HG02973 (cell line): ENCODE data around the gene ZNF598.
"Not testable (repeated sequence)": the region's sequence is repeated elsewhere in the genome, so short reads cannot be mapped to it uniquely, and the experiment has no call there.

ENCODE experiments used
- ATAC-seq: cut with Tn5 transposase; IDR thresholded peaks from one replicate; pipeline ENCODE4 v1.9.1; 2021; ENCODE audit warnings: moderate library complexity; ENCODE audit not compliant: unreplicated experiment

Gene ZNF598

GRCh38 chr16:1977875-1978268 lies 31.7 kb downstream of the ZNF598 start:
- no peak for ATAC-seq

- ATAC-seq, result no peak
These were observed 32.4 kb downstream of the ZNF598 start for GRCh38 chr16:1976951-1977874.

- no peak for ATAC-seq
These were observed 33.5 kb downstream of the ZNF598 start for GRCh38 chr16:1976216-1976520.

- ATAC-seq, result no peak
These were observed 34.0 kb downstream of the ZNF598 start for GRCh38 chr16:1975432-1976215.

GRCh38 chr16:1974157-1975070 lies 35.2 kb downstream of the ZNF598 start:
- no peak for ATAC-seq

DNA sequence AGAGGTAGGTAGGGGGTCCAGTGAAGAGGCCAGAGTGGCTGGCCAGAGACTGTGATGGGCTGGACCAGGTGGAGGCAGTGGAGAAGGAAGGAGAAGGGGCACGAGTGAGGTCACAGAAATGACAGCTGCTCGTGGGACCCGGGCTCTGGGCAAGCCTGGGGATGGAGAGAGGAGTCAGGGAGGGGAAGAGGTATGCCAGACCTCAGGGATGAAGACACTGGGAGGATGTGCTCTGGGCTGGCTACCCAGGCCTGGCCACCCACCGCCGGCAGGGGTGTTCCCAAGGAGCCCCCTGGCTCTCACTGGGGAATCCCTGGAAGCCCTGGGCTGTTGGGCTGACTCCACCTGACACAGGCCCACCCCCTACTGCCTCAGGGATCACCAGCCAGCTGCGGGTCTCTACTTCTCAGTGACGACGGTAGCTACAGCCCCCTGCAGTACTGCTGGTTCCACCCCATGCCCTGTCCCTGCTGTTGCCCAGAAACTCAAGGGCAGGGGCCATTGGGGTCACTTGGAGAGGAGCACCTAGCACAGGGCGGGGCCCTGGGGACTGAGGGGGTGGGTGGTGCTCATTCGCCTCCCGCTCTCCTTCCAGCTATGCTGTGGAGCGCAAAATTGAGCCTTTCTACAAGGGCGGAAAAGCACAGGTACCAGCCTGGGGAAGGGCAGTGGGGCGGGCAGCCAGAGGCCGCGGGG lies 36.0 kb downstream of the ZNF598 start:
- ATAC-seq, result no peak

GRCh38 chr16:1972490-1972877 lies 37.1 kb downstream of the ZNF598 start:
- ATAC-seq, result no peak

DNA sequence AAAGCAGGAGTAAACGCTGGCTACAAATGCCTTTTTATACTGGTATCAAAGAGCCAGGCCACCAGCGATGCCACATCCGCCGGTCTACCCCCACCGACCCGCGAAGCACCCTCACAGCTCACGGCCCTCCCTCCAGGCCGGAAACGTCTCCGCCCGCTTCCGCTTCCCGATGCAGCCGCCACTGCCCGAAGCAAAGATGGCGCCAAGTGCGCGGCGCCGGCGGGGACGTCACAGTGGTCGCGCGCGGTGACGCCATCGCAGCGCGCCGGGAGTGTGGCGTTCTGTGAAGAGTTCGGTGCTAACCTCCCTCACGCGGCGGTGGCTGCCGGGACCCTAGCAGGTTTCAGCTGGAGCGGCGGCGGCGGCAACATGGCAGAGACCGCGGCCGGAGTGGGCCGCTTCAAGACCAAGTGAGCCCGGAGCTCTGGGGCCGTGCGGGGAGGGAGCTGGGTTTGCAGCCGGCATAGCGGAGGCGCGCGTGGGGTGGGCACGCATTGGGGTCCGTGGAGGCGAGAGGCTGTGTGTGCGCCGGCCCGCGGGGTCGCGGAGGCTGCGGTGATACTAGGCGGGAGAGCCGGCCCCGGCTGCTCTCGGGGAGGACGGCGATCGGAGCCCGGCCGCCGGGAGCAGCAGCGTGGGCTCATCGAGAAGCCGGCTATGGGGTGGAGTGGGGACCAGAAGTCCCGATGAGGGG lies 37.7 kb downstream of the ZNF598 start, which contains the start of gene TBL3:
Gene TBL3, plus strand, starts transcription at position 258 of the 694 bp plus-strand sequence. Its CDS starts 112 bp downstream, at position 370.
- peak; percentile 70 for ATAC-seq

DNA sequence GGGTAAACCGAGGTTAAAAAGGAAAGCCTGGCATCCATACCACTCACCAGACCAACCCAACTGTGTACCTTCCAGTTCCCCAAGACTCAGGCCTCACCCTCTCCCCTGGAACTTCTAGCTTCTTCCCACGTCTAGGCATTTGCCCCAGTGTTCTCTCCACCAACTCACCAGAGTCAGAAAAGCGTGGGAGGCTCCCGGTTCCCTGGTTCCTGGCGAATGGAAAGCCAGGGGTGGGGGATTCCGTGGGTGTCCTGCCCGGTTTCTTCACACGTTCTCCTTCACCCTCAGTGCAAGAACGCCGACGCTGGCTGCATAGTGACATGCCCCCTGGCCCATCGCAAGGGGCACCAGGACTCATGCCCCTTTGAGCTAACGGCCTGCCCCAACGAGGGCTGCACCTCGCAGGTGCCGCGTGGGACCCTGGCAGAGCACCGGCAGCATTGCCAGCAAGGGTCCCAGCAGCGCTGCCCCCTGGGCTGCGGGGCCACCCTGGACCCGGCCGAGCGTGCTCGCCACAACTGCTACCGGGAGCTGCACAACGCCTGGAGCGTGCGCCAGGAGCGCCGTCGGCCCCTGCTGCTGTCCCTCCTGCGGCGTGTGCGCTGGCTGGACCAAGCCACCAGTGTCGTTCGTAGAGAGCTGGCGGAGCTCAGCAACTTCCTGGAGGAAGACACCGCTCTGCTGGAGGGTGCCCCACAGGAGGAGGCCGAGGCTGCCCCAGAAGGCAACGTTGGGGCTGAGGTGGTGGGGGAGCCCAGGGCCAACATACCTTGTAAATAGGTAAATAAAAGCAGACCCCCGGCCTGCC lies 41.3 kb downstream of the ZNF598 start:
- ATAC-seq, result no peak

DNA sequence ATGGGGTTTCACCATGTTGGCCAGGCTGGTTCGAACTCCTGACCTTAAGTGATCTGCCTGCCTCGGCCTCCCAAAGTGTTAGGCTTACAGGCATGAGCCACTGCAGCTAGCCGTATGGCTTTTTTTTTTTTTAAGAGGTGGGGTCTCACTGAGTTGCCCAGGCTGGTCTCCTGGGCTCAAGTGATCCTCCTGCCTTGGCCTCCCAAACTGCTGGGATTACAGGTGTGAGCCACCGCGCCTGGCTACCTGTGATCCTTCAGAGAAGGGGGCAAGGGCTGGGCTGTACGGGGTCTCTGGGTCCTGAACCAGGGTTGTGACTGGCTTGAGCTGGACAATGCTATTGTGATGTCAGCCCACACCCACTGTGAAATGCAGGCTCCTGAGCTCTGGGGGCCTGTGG lies 43.2 kb downstream of the ZNF598 start, which contains the start of gene RNF151:
Gene RNF151, plus strand, starts transcription at position 397 of the 400 bp plus-strand sequence. CDS start 26 bp downstream, outside the sequence.
- ATAC-seq, result no peak

DNA sequence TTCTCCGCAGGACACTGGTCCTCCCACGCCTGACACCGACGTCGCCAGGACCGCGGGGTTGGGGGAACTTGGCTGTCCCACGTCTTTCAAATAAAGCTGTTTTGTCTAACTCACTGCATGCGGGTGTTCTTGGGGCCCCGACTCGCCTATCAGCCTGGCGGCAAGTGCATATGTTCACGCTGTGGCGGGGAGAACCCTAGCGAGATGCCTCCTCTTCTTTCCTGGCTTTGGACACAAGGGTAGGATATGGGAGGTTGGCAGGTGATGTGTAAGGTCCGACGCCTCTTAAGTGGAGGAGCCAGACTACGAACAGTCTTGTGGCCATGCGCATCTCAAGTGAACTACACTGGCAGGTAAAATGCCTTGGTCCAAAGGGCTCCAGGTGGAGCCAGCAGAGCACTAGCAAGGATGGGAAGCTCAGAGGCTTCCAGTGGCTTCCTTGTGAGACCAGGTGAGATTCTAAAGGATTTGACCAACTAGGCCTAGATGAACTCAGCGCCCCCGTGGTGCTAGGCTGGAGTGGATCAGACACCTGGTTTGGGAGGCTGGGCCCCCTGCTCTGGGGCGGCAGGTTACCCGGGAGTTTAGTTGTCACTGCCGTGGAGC lies 44.1 kb downstream of the ZNF598 start:
- no peak for ATAC-seq

DNA sequence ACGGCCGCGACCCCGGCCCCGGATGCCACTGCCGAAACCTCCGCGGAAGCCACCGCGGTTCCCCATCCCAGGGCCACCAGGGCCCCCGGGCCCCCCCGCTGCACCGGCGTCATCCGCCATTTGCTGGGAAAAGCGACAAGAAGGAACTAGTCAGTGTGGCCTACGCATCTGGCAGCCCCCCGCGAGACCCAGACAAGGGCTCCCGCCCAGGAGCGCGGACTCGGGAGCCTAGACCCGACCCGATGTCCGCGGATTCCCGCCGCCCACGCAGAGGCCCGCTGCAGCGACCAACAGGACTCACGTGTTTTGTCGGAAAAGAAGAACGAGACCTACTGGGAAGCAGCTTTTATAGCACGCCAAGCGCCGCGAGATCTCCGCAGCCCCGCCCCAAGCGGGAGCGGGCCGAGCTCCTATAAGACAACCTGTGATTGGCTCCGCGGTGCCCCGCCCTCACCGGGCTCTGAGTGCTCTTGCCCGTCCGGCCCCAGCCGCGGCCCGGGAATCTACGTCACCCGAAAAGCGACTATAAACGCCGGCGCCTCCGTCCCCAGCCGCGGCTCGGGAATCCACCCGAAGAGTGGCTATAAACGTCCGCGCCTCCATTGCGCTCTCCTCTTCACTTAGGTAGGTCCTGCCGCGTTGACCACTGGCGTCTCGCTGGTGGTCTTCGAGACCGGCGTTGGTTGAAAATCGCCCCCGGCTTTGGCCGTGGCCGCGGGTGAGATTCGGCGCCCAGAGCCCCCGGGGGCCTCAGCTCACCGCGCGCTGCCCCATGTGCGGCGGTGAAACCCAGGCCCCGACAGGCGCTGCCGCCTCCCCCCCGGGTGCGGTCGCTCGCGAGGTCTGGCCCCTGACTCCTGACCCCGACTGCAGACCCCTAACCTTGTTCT lies 44.9 kb downstream of the ZNF598 start, which contains the start of gene RPS2:
Gene RPS2, minus strand, starts transcription at position 321 of the 890 bp plus-strand sequence. Its CDS starts 201 bp downstream, at position 120.
- peak; percentile 73 for ATAC-seq

DNA sequence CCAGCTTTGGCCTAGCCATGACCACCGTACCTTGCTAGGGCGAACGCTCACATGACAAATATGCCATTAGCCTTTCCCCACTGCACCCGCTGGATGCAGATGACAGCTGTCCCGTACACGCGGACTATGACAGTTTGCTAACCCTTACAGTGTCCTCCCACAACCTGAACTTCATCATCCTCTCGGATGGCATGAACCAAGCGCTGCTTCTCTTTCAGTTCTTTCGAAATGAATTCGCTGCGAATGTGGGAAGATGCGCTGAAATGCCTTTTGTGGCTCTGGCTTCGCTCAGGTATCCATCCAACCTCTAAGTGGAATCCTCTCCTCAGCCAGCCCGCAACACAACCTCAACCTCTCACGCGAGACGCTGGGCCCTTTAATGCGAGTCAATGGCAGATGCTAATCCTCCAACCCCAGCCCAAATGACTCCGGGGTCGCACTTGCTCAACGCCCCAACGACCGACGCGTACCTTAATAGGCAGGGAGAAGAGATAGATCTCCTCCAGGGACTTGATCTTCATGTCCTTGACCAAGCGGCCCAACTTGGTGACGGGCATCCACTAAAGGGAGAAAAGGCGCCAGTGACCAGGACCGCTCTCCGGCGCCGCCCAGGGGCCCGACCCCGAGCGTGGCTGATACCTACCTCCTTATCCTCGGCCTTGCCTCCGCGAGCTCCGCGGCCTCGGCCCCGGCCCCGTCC lies 45.7 kb downstream of the ZNF598 start:
- ATAC-seq, result peak; percentile 1

DNA sequence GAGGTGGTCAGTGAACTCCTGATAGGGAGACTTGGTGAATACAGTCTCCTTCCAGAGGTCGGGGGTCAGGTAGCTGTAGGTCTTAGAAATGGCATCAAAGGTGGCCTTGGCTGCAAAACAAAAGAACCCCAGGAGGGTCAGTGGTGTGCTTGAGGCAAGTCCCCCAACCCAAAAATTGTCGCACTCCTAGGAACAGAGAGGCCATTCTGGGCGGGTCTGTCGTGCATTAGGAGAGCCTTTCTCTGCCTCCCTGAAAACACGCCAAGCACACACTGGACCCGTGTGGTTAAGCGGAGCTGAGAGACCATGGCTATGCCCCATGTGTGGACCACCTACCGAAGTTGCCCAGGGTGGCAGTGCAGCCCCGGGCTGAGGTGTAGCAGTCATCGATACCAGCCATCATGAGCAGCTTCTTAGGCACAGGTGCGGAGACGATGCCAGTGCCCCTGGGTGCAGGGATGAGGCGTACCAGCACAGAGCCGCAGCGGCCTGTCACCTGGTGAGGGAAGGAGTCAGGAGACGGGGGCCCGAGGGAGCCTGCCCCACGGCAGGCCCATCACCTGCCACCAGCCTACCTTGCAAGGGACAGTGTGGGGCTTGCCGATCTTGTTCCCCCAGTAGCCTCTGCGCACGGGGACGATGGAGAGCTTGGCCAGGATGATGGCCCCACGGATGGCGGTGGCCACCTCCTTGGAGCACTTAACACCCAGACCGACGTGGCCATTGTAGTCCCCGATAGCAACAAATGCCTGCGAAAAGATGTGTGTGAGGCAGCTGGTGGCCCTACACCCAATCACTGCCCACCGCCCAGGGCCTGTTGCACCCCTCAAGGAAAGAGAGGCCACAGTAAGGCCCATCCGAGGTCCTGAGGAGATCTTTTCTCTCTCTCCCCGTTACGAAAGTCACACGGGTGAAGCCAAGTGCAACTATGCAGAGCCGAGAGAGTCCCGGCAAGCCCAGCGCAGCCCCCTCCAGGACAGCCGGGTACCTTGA lies 47.2 kb downstream of the ZNF598 start:
- not testable (repeated sequence) for ATAC-seq

DNA sequence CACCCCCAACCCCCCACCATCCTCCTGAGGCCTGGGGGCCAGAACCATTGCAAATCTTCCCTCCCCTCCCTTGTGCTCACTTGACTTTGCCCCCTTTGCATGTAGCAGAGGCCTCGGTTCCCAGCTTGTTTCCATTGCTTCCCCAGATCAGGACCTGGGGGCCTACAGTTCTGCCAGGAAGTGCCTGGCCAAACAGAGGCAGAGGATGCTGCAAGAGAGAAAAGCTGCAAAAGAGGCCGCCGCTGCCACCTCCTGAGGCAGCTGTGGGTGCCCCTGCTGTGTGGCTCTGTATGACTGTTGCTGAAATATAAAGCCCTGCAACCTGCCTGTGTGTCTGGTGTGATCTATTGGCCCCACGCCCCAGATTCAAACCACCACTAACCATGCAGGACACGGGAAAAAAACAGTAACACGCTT lies 48.0 kb downstream of the ZNF598 start:
- ATAC-seq, result no peak
